Measurements from ENCODE around the gene GRHL1. TPM values are rescaled to one million over a fixed set of nuclear protein-coding genes. Genes with fewer than 3 reads are reported as not detected.
"Not testable (repeated sequence)": the region's sequence is repeated elsewhere in the genome, so short reads cannot be mapped to it uniquely, and the experiment has no call there.

GRHL1 gene
- polyA plus RNA-seq, 1 donor, result 3.0 TPM

DNA sequence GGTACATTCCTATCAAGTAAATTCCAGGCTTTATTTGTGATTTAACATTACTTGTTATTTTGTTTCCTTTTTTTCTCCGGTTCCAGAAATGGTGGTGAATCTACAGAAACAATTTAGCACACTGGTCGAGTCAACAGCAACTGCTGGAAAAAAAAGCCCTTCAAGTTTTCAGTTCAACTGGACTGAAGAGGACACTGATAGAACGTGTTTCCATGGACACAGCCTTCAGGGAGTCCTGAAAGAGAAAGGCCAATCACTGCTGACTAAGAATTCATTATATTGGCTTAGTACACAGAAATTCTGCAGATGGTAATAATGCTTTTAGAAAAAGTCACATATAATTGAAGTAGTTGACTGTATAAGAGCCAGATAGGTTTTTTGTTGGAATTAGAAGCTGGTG, 32.0 kb upstream of the GRHL1 start:
- H3K27me3 ChIP-seq (ENCODE audit: control insufficient read depth, insufficient read depth, low read length), result no peaks in the 10 kb centered on the region
- no peak overlapping the region for H3K4me3 ChIP-seq (ENCODE audit: low read length)
- H3K9me3 ChIP-seq (ENCODE audit: control insufficient read depth, low read depth, low read length), result no peaks in the 10 kb centered on the region
- 100% methylated on average over 1 of the region's 3 CpGs for WGBS (ENCODE audit: insufficient coverage, low lambda C conversion rate)
- peaks cover 19% of the 10 kb centered on the region for H3K36me3 ChIP-seq (ENCODE audit: control insufficient read depth, insufficient read depth, low read length)
- DNase-seq, result no peak
- no peak overlapping the region for H3K27ac ChIP-seq (ENCODE audit: low read length)
- H3K4me1 ChIP-seq (ENCODE audit: control insufficient read depth, insufficient read depth, low read length), result no peaks in the 10 kb centered on the region

DNA sequence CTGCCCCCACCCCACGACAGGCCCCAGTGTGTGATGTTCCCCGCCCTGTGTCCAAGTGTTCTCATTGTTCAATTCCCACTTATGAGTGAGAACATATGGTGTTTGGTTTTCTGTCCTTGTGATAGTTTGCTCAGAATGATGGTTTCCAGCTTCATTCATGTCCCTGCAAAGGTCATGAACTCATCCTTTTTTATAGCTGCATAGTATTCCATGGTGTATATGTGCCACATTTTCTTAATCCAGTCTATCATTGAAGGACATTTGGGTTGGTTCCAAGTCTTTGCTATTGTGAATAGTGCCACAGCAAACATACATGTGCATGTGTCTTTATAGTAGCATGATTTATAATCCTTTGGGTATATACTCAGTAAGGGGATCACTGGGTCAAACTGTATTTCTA, 24.5 kb upstream of the GRHL1 start:
- not testable (repeated sequence) for H3K27me3 ChIP-seq (ENCODE audit: control insufficient read depth, insufficient read depth, low read length); H3K4me3 ChIP-seq (ENCODE audit: low read length); H3K9me3 ChIP-seq (ENCODE audit: control insufficient read depth, low read depth, low read length); DNase-seq; H3K4me1 ChIP-seq (ENCODE audit: control insufficient read depth, insufficient read depth, low read length); H3K27ac ChIP-seq (ENCODE audit: low read length)
- H3K36me3 ChIP-seq (ENCODE audit: control insufficient read depth, insufficient read depth, low read length), result peaks cover 11% of the 10 kb centered on the region
- WGBS (ENCODE audit: insufficient coverage, low lambda C conversion rate), result no CpG with 5 or more reads among the region's 2 CpGs

DNA sequence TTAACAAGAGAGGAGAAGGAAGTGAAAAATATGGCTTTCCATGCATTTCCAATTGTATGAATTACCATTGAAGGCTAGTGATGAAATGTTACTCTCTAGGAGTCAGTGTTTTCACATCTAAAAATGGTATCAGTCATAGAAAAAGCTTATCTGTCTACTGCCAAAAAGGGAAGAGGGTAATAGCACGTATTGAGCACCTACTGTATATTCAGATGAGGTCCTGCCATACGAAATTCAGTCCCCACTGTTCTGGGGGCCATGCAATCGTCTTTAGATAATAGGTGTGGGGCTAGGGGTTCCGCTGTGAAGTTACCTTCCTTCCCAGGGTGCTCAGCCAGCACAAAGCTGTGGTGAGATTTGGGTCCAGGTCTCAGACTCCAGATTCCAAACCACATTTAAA, 14.2 kb upstream of the GRHL1 start:
- Histone ChIP-seq H3K9me3 (ENCODE audit: control insufficient read depth, low read depth, low read length) (no peaks in the 10 kb centered on the region), H3K27ac (ENCODE audit: low read length) (no peak overlapping the region), H3K36me3 (ENCODE audit: control insufficient read depth, insufficient read depth, low read length) (peaks cover 3% of the 10 kb centered on the region), H3K4me1 (ENCODE audit: control insufficient read depth, insufficient read depth, low read length) (peaks cover 6% of the 10 kb centered on the region), H3K4me3 (ENCODE audit: low read length) (no peak overlapping the region), H3K27me3 (ENCODE audit: control insufficient read depth, insufficient read depth, low read length) (no peaks in the 10 kb centered on the region)
- no peak for DNase-seq
- no CpG with 5 or more reads among the region's 4 CpGs for WGBS (ENCODE audit: insufficient coverage, low lambda C conversion rate)

DNA sequence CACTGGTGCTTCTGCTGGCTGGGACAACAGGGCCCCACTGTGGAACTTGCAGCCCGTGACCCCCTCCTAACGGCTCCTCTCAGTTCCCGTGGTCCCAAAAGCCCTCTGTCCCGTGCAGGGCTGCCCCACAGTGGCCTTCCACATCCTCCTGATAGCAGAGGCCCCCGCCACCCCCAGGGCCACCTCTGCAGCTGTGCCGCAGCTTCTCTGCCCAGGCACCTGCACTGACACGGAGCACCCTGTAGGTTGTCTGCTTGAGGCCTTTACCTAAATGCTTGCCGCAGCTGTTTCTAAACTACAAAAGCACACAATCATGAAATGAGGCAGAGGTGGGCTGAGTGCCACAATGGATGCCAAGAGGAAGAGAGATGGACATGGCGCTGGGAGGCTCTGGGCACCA, 13.5 kb upstream of the GRHL1 start:
- no peak overlapping the region for H3K4me3 ChIP-seq (ENCODE audit: low read length)
- H3K36me3 ChIP-seq (ENCODE audit: control insufficient read depth, insufficient read depth, low read length), result peaks cover 3% of the 10 kb centered on the region
- H3K9me3 ChIP-seq (ENCODE audit: control insufficient read depth, low read depth, low read length), result no peaks in the 10 kb centered on the region
- WGBS (ENCODE audit: insufficient coverage, low lambda C conversion rate), result no CpG with 5 or more reads among the region's 9 CpGs
- H3K27ac ChIP-seq (ENCODE audit: low read length), result no peak overlapping the region
- peaks cover 6% of the 10 kb centered on the region for H3K4me1 ChIP-seq (ENCODE audit: control insufficient read depth, insufficient read depth, low read length)
- H3K27me3 ChIP-seq (ENCODE audit: control insufficient read depth, insufficient read depth, low read length), result no peaks in the 10 kb centered on the region
- no peak for DNase-seq

DNA sequence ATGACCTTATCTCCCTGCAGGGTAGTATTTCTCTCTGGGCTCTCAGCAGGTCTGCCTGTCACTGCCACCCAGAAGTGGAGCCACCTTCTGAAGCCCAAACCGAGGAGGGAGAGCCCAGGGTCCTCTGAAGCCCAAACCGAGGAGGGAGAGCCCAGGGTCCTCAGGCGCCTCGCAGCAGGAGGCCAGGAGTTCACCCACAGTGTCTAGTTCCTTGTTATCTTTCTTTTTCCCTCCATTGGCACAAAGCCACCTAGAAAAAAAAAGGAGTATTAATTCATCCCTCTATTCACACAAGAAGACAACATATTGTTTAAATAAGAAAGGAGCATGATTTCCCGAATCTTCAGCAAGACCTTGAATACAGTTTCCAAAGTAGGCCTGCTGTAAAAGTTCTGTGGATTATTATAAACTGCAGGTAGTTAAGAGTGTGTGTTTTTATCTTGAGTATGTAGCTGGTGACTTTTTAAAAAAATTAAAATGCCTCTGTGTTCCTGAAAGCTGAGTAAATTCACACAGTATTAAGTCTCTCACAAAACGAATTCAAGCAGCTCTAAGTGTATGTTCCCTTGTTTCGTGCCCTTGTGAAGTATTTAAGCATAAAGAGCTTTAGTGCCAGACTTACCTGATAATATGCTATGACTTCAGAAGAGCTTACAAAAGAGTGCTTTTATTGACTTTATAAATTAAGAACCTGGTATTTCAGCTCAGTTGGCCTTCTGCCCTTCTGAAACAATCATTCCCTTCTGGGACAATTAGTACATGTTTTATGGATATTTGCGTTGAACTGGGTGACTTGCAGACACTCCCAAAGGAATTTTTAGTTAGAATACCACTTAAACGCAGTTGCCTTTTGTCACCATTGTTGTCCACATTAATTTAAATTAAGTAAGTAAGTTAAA, 11.7 kb upstream of the GRHL1 start:
- Histone ChIP-seq H3K27me3 (ENCODE audit: control insufficient read depth, insufficient read depth, low read length) (peaks cover 2% of the 10 kb centered on the region), H3K4me3 (ENCODE audit: low read length) (no peak overlapping the region), H3K4me1 (ENCODE audit: control insufficient read depth, insufficient read depth, low read length) (peaks cover 6% of the 10 kb centered on the region), H3K27ac (ENCODE audit: low read length) (no peak overlapping the region), H3K9me3 (ENCODE audit: control insufficient read depth, low read depth, low read length) (no peaks in the 10 kb centered on the region), H3K36me3 (ENCODE audit: control insufficient read depth, insufficient read depth, low read length) (no peaks in the 10 kb centered on the region)
- DNase-seq, result peak in 1 of 2 donors; percentile 30
- WGBS (ENCODE audit: insufficient coverage, low lambda C conversion rate), result no CpG with 5 or more reads among the region's 9 CpGs

DNA sequence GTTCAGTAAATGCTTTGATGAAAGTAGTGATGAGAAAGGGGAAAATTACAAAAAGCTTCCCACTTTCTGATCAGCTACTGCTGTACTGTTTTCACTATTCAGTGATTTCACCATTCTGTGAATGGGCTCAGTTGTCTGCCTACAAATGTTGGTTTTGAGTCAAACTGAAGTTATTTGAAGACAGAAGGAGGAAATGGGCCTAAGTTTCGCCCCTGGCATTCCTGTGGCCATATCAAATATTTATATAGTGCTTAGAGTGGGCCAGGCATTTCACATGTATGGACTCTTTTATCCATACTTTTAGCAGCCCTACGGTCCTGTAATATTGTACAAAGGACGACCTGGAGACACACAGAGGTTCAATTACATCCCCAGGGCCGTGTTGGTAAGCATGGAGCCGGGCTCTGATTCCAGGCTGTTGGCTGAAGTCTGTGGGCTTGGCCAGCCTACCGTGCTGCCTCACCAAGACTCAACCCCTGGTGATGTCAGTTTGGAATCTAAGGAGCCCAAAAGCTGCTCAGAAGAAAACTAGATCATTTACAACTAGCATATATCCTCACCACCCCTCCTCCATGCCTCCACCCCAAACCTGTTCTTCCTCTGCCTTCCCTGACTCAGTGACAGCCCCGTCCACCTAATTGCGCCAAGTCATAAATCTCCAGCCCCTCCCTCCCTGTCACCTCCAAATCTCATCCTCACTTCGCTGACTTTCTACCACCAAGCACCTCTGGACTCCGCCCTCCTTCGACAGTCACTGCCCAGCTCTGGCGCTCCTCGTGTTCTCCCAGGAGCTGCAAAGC, 10.1 kb upstream of the GRHL1 start:
- H3K27ac ChIP-seq (ENCODE audit: low read length), result no peak overlapping the region
- peaks cover 6% of the 10 kb centered on the region for H3K4me1 ChIP-seq (ENCODE audit: control insufficient read depth, insufficient read depth, low read length)
- no peak overlapping the region for H3K4me3 ChIP-seq (ENCODE audit: low read length)
- no peaks in the 10 kb centered on the region for H3K36me3 ChIP-seq (ENCODE audit: control insufficient read depth, insufficient read depth, low read length)
- no peak for DNase-seq
- 20% methylated on average over 3 of the region's 13 CpGs for WGBS (ENCODE audit: insufficient coverage, low lambda C conversion rate)
- H3K27me3 ChIP-seq (ENCODE audit: control insufficient read depth, insufficient read depth, low read length), result peaks cover 5% of the 10 kb centered on the region
- H3K9me3 ChIP-seq (ENCODE audit: control insufficient read depth, low read depth, low read length), result no peaks in the 10 kb centered on the region

DNA sequence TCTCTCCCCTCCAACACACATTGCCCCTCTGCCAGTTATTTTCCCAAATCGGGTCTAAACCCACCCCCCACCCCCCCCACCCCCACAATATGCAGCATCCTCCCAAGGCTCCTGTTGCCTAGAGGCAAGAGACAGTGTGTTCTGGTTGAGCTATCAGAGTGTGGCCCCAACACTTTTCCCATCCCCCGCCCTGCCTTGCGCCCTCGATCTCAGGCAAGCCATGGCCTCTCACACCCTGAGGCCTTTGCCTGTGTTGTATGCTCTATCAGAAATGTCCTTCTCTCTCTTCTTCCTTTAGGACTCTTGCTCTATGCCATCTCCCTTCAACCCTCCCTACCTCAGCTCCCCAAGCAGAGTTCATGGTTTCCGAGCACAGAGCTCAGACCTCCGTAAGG, 9.5 kb upstream of the GRHL1 start:
- DNase-seq, result no peak
- H3K36me3 ChIP-seq (ENCODE audit: control insufficient read depth, insufficient read depth, low read length), result no peaks in the 10 kb centered on the region
- H3K4me3 ChIP-seq (ENCODE audit: low read length), result no peak overlapping the region
- no CpG with 5 or more reads among the region's 6 CpGs for WGBS (ENCODE audit: insufficient coverage, low lambda C conversion rate)
- H3K27ac ChIP-seq (ENCODE audit: low read length), result no peak overlapping the region
- peaks cover 6% of the 10 kb centered on the region for H3K4me1 ChIP-seq (ENCODE audit: control insufficient read depth, insufficient read depth, low read length)
- H3K27me3 ChIP-seq (ENCODE audit: control insufficient read depth, insufficient read depth, low read length), result peaks cover 5% of the 10 kb centered on the region
- H3K9me3 ChIP-seq (ENCODE audit: control insufficient read depth, low read depth, low read length), result no peaks in the 10 kb centered on the region

DNA sequence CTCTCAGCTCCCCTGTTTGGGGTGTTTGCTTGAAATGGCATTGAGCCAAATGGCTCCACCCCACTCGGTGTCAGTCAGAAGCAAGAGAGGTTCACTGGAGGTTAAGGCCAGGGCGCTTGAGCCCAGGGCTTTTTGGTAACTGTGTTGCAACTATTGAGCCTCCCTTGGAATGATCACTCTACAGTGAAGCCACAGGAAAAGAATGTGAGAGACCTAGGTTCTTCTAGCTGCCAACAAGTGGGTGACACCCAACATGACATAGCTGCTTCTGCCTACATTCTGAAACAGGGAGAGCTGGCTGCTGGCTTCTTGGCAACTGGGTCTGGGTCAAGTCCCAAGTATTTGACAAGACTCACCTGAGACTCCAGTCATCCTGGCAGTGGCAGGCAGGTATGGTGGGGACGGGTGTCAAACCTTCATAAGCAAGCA, 7.1 kb upstream of the GRHL1 start:
- peaks cover 6% of the 10 kb centered on the region for H3K4me1 ChIP-seq (ENCODE audit: control insufficient read depth, insufficient read depth, low read length)
- H3K4me3 ChIP-seq (ENCODE audit: low read length), result no peak overlapping the region
- DNase-seq, result no peak
- peaks cover 5% of the 10 kb centered on the region for H3K27me3 ChIP-seq (ENCODE audit: control insufficient read depth, insufficient read depth, low read length)
- H3K36me3 ChIP-seq (ENCODE audit: control insufficient read depth, insufficient read depth, low read length), result no peaks in the 10 kb centered on the region
- WGBS (ENCODE audit: insufficient coverage, low lambda C conversion rate), result no CpG with 5 or more reads among the region's 3 CpGs
- no peak overlapping the region for H3K27ac ChIP-seq (ENCODE audit: low read length)
- no peaks in the 10 kb centered on the region for H3K9me3 ChIP-seq (ENCODE audit: control insufficient read depth, low read depth, low read length)

DNA sequence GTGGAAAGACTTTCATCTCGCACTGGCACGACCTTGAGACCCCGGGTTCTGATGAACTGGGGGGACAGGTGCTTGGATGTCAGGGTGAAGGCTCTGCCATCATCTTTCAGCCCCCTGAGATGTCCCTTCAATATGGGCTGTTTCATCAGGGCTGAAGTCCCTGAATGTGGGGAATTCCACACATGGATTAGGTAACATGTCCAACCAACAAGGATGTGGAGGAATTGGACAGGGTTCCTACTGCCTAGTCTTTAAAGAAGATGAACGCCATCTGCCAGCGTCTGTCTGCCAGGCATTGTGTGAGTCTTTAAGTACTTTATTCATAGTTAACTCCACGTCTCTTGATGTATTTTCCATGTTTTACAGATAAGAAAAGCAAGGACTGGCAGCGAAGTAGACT, 5.9 kb upstream of the GRHL1 start:
- Histone ChIP-seq H3K27me3 (ENCODE audit: control insufficient read depth, insufficient read depth, low read length) (peaks cover 12% of the 10 kb centered on the region), H3K4me1 (ENCODE audit: control insufficient read depth, insufficient read depth, low read length) (no peaks in the 10 kb centered on the region), H3K27ac (ENCODE audit: low read length) (no peak overlapping the region), H3K36me3 (ENCODE audit: control insufficient read depth, insufficient read depth, low read length) (no peaks in the 10 kb centered on the region), H3K4me3 (ENCODE audit: low read length) (no peak overlapping the region), H3K9me3 (ENCODE audit: control insufficient read depth, low read depth, low read length) (no peaks in the 10 kb centered on the region)
- no CpG with 5 or more reads among the region's 7 CpGs for WGBS (ENCODE audit: insufficient coverage, low lambda C conversion rate)
- no peak for DNase-seq

DNA sequence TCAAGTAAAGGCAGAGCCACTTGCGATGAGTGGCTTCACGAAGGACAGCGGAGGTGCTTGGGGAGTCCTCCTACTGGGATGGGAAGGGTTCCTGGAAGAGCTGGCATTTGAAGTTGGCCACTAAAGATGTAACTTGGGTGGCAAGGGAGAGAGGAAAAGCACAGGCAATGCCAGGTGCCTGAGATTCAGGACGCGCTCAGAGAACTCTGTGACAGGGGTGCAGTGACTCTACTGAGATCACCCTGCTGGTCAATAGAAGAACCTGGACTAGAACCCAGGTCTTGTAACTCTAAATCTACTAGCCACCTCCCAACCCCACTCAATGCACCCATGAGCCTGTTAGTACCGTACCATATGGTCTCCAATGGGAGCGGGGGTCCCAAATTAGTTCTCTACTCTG, 5.4 kb upstream of the GRHL1 start:
- no peak for DNase-seq
- H3K4me3 ChIP-seq (ENCODE audit: low read length), result no peak overlapping the region
- no peaks in the 10 kb centered on the region for H3K4me1 ChIP-seq (ENCODE audit: control insufficient read depth, insufficient read depth, low read length)
- H3K36me3 ChIP-seq (ENCODE audit: control insufficient read depth, insufficient read depth, low read length), result no peaks in the 10 kb centered on the region
- no CpG with 5 or more reads among the region's 7 CpGs for WGBS (ENCODE audit: insufficient coverage, low lambda C conversion rate)
- H3K27ac ChIP-seq (ENCODE audit: low read length), result no peak overlapping the region
- H3K9me3 ChIP-seq (ENCODE audit: control insufficient read depth, low read depth, low read length), result no peaks in the 10 kb centered on the region
- H3K27me3 ChIP-seq (ENCODE audit: control insufficient read depth, insufficient read depth, low read length), result peaks cover 12% of the 10 kb centered on the region
